HG02973 (cell line): ENCODE measurements around the gene BRAT1.

Source experiments
- ATAC-seq: cut with Tn5 transposase; IDR thresholded peaks from one replicate; pipeline ENCODE4 v1.9.1; 2021; ENCODE audit warnings: moderate library complexity; ENCODE audit not compliant: unreplicated experiment

The BRAT1 gene

GRCh38 chr7:2514473-2515423 lies 40.6 kb downstream of the BRAT1 start:
- no peak for ATAC-seq

- no peak for ATAC-seq
Measured at GRCh38 chr7:2513702-2514101, 41.6 kb downstream of the BRAT1 start.

- ATAC-seq, result no peak
Measured at GRCh38 chr7:2512713-2513112, 42.6 kb downstream of the BRAT1 start.

- no peak for ATAC-seq
Measured at GRCh38 chr7:2512179-2512661, 43.1 kb downstream of the BRAT1 start.

- no peak for ATAC-seq
Measured at GRCh38 chr7:2511769-2512168, 43.6 kb downstream of the BRAT1 start.

GRCh38 chr7:2510909-2511768 lies 44.2 kb downstream of the BRAT1 start:
- no peak for ATAC-seq

GRCh38 chr7:2510130-2510776 lies 45.1 kb downstream of the BRAT1 start:
- no peak for ATAC-seq

- ATAC-seq, result no peak
Measured at GRCh38 chr7:2509298-2509906, 45.9 kb downstream of the BRAT1 start.

GRCh38 chr7:2508327-2509215 lies 46.8 kb downstream of the BRAT1 start:
- no peak for ATAC-seq

GRCh38 chr7:2507917-2508306 lies 47.4 kb downstream of the BRAT1 start:
- ATAC-seq, result no peak

GRCh38 chr7:2507208-2507916 lies 48.0 kb downstream of the BRAT1 start:
- ATAC-seq, result no peak

GRCh38 chr7:2505401-2505800 lies 49.9 kb downstream of the BRAT1 start:
- no peak for ATAC-seq

- no peak for ATAC-seq
Measured at GRCh38 chr7:2504889-2505375, 50.4 kb downstream of the BRAT1 start.

- ATAC-seq, result no peak
Measured at GRCh38 chr7:2504128-2504888, 51.0 kb downstream of the BRAT1 start.

- no peak for ATAC-seq
Measured at GRCh38 chr7:2503056-2503941, 52.0 kb downstream of the BRAT1 start.

GRCh38 chr7:2502647-2502966 lies 52.7 kb downstream of the BRAT1 start:
- no peak for ATAC-seq

GRCh38 chr7:2501947-2502646 lies 53.2 kb downstream of the BRAT1 start:
- no peak for ATAC-seq
